Psoas muscle (tissue), 8 donors: Measurements from ENCODE around the gene PTTG2. TPM values are rescaled to one million over a fixed set of nuclear protein-coding genes. Genes with fewer than 3 reads are reported as not detected.

Source experiments
- ATAC-seq, 4 donors: fragments of 200-7000 bp; cut with Tn5 transposase; one replicate each; pipeline ENCODE4 v1.9.1; 2020; ENCODE audit warnings: moderate library complexity in 3 of 4, mild to moderate bottlenecking in 2 of 4
- DNase-seq, 2 donors: peaks; one replicate each; pipeline ENCODE4 v3.0.0-alpha.2; 2020
- H3K27ac ChIP-seq: fragments of 200-600 bp; one replicate; pipeline ENCODE4 v1.8.0; 2022
- H3K27me3 ChIP-seq, 3 donors: fragments of 200-600 bp in 1 of 3; one replicate each; pipeline versions ENCODE4 v1.6.1 to v1.8.0; 2013 to 2022; ENCODE audit warnings: low read length in 2 of 3, mild to moderate bottlenecking in 2 of 3, moderate library complexity in 1 of 3; ENCODE audit not compliant: insufficient read depth in 3 of 3
- H3K36me3 ChIP-seq, 2 donors: fragments of 200-600 bp in 1 of 2; one replicate each; pipeline versions ENCODE4 v1.6.1 to v1.8.0; 2013 to 2022; ENCODE audit warnings: low read depth in 1 of 2, mild to moderate bottlenecking in 1 of 2, moderate library complexity in 1 of 2; ENCODE audit not compliant: insufficient read depth in 1 of 2
- H3K4me1 ChIP-seq: fragments of 200-600 bp; one replicate; pipeline ENCODE4 v1.8.0; 2022
- H3K4me3 ChIP-seq: fragments of 200-600 bp; one replicate; pipeline ENCODE4 v1.8.0; 2022; ENCODE audit warnings: mild to moderate bottlenecking
- H3K9me3 ChIP-seq: fragments of 200-600 bp; one replicate; pipeline ENCODE4 v1.8.0; 2022
- CTCF ChIP-seq: fragments of 200-600 bp; IDR thresholded peaks from one replicate; pipeline ENCODE4 v1.8.0; 2022; ENCODE audit warnings: antibody characterized with exemption
- WGBS, 3 donors: extraction: QIAGEN DNeasy Blood & Tissue Kit; methylation state at CpG; one replicate each; pipeline versions ENCODE4 v1.1.6 to v1.1.7; 2013; 5-methylcytosine and 5-hydroxymethylcytosine counted together
- intact Hi-C, 2 donors: fragments of 100-400 bp; cut with DNase I; formaldehyde crosslinking; loops; one replicate each; pipeline versions ENCODE4 v1.11.0 to v1.14.2; 2022
- polyA plus RNA-seq, 3 donors: library from polyadenylated mRNA; stranded (reverse); fragments of 200-250 nt; gene quantifications; one replicate each; pipeline ENCODE4 v1.2.3, GENCODE V29; 2013
- total RNA-seq, 4 donors: library from RNA; stranded (reverse); fragmentation: NEBNext Ultra II Directional in 2 of 4; extraction: Animal tissue kit (Norgen Biotek cat#: 25700) in 2 of 4; gene quantifications; one replicate each; pipeline versions ENCODE4 v1.2.1 to v1.2.4, GENCODE V29; 2021 to 2023
- donor health status: healthy with polysubstance abuse.
- donor health status: DM: no; HTN: no; CAD: no; lungs with moderate emphysema.
- donor health status: Bipolar disorder and iron deficiency.
- donor health status: healthy.
- donor health status: DM: yes; HTN: yes; CAD: no.
- donor health status: DM: no; HTN: no; CAD: no.
- donor health status: DM: no; HTN: no; CAD: no.
- donor health status: DM: yes; HTN: yes; CAD: no.

The PTTG2 gene
- total and polyA plus RNA-seq, 7 donors = 0.10 to 3.9 (median 0.69) TPM; not detected in 3

GRCh38 chr4:37980246-37980645, 20.0 kb downstream of the PTTG2 start:
- Histone ChIP-seq H3K36me3 (no peaks in the 10 kb centered on the region), H3K27me3 (no peaks in the 10 kb centered on the region), H3K27ac (no peak overlapping the region), H3K4me3 (no peak overlapping the region), H3K4me1 (peaks cover 7% of the 10 kb centered on the region), H3K9me3 (no peaks in the 10 kb centered on the region)
- 85 to 94% (median 93%) methylated on average over 1 of the region's 1 CpG for WGBS, 3 donors
- ATAC-seq = no peak
- DNase-seq = no peak
- TF ChIP-seq CTCF = no peak
- intact Hi-C loops = loop anchor here in 1 of 2 donors (10.0 kb wide), 1 partner anchor 375 kb away; no protein-coding TSS in a partner anchor

DNA sequence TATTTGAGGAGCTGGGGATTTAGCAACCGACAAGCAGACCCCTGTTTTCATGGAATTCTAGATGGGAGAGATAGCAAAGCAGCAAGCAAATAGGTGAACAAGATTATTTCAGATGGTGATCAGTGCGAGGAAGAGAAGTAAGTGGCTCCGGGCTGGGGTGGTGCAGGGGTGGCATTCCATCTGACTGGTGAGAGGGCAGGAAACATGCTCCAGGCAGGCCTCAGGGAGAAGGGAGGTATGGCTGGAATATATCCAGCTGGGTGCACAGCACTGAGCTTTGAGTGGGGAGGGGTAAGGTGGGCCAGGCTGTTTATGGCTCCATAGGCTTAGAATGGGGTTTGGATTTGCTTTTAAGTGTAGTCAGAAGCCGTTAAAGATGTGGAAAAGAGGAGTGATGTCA, 21.2 kb downstream of the PTTG2 start:
- 69 to 82% (median 82%) methylated on average over 4 of the region's 4 CpGs for WGBS, 3 donors
- H3K4me1 ChIP-seq = peaks cover 7% of the 10 kb centered on the region
- no peaks in the 10 kb centered on the region for H3K36me3 ChIP-seq
- no peak overlapping the region for H3K27ac ChIP-seq
- ATAC-seq = no peak
- no peak overlapping the region for H3K4me3 ChIP-seq
- TF ChIP-seq CTCF = no peak
- intact Hi-C loops = loop anchor here in 1 of 2 donors (10.0 kb wide), 1 partner anchor 377 kb away; no protein-coding TSS in a partner anchor
- no peaks in the 10 kb centered on the region for H3K9me3 ChIP-seq
- no peaks in the 10 kb centered on the region for H3K27me3 ChIP-seq
- DNase-seq = no peak

DNA sequence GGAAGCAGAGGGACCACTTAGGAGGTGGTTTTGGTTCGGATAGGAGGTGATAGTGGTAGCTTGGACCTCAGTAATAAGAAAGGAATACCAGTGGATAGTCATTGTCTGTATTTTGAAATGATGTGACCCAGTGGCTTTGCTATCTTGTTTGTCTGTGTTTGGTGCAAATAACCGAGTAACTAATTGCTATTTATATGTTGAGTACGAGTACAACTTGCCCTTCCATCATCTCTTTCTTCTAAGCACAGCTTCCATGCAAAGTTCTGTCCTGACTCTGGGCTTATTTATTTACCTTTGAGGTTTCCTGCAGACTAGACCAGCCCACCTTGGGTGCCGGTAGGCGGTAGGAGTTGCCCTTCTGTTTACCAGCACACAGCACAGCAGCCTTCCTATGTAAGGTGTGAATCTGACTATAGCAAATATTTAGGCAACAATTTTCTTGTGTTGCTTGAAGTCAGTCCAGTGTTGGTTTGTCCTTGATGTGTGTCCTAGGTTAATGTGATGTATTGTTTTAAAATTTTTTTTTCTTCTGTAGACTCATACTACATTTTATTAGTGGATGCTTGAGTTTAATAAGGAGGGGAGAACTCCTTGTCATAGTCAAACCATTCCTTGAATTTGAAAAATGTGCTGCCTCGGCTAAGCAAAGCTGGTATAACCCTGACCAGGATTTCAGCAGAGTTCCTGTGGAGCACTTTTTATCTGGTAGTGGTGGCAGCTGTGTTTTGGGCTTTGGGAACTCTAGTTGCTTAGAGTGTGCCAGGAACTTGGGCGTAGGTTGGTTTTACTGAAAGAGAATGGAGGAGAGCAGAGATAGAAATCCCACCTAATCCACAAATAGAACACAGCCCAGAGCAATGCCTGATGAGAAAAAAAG, 21.9 kb downstream of the PTTG2 start:
- Histone ChIP-seq H3K4me3 (no peak overlapping the region), H3K4me1 (peaks cover 7% of the 10 kb centered on the region), H3K27ac (no peak overlapping the region), H3K27me3 (no peaks in the 10 kb centered on the region), H3K9me3 (no peaks in the 10 kb centered on the region), H3K36me3 (no peaks in the 10 kb centered on the region)
- DNase-seq (no peak), ATAC-seq (no peak)
- 56 to 82% (median 71%) methylated on average over 7 of the region's 7 CpGs for WGBS, 3 donors
- intact Hi-C loops = loop anchor here in 1 of 2 donors (10.0 kb wide), 1 partner anchor 377 kb away; no protein-coding TSS in a partner anchor
- TF ChIP-seq CTCF = no peak

- no peak for ATAC-seq
Measured at GRCh38 chr4:37982736-37983135, 22.5 kb downstream of the PTTG2 start.

More at GRCh38 chr4:37982736-37983135, 22.5 kb downstream of the PTTG2 start:
- intact Hi-C loops = loop anchor here in 1 of 2 donors (10.0 kb wide), 1 partner anchor 378 kb away; no protein-coding TSS in a partner anchor
- no peak overlapping the region for H3K27ac ChIP-seq
- no peaks in the 10 kb centered on the region for H3K36me3 ChIP-seq
- 78 to 83% (median 78%) methylated on average over 5 of the region's 5 CpGs for WGBS, 3 donors
- no peak for DNase-seq
- TF ChIP-seq CTCF = no peak
- no peaks in the 10 kb centered on the region for H3K27me3 ChIP-seq
- H3K4me1 ChIP-seq = peaks cover 7% of the 10 kb centered on the region
- H3K4me3 ChIP-seq = no peak overlapping the region
- H3K9me3 ChIP-seq = no peaks in the 10 kb centered on the region
